Mesenchymal stem cell (in vitro differentiated cells and primary cell): ENCODE measurements around the gene PNMA8C.

Experiments
- DNase-seq: peaks from one replicate; pipeline ENCODE4 v3.0.0-alpha.2; 2013
- H2AFZ ChIP-seq: one replicate; pipeline ENCODE4 v1.6.1; 2013; ENCODE audit warnings: low read depth, mild to moderate bottlenecking, control low read depth, inconsistent platforms, low read length, moderate library complexity
- H2AK5ac ChIP-seq: 2 replicates; pipeline ENCODE4 v1.6.1; 2013; ENCODE audit warnings: low read length, moderate library complexity, mild to moderate bottlenecking, inconsistent platforms; ENCODE audit not compliant: severe bottlenecking
- H2BK120ac ChIP-seq: one replicate; pipeline ENCODE4 v1.6.1; 2013; ENCODE audit warnings: low read depth, mild to moderate bottlenecking, inconsistent platforms, low read length, moderate library complexity
- H2BK12ac ChIP-seq, 2 experiments: one replicate each; pipeline ENCODE4 v1.6.1; 2013; ENCODE audit warnings: inconsistent platforms in 2 of 2, low read length in 2 of 2, mild to moderate bottlenecking in 2 of 2, moderate library complexity in 2 of 2, control low read depth in 1 of 2
- H2BK15ac ChIP-seq: one replicate; pipeline ENCODE4 v1.6.1; 2013; ENCODE audit warnings: mild to moderate bottlenecking, low read depth, inconsistent platforms; ENCODE audit not compliant: poor library complexity, severe bottlenecking
- H2BK5ac ChIP-seq: 2 replicates; pipeline ENCODE4 v1.6.1; 2013; ENCODE audit warnings: low read depth, mild to moderate bottlenecking, low read length, control low read depth, inconsistent platforms; ENCODE audit not compliant: poor library complexity, severe bottlenecking
- H3K14ac ChIP-seq, 2 experiments: one replicate each; pipeline ENCODE4 v1.6.1; 2013; ENCODE audit warnings: inconsistent platforms in 2 of 2, low read length in 2 of 2, control low read depth in 1 of 2, mild to moderate bottlenecking in 1 of 2, moderate library complexity in 1 of 2
- H3K18ac ChIP-seq, 2 experiments: one replicate each; pipeline ENCODE4 v1.6.1; 2013; ENCODE audit warnings: inconsistent platforms in 2 of 2, low read length in 2 of 2, control low read depth in 1 of 2, low read depth in 1 of 2, mild to moderate bottlenecking in 1 of 2
- H3K23ac ChIP-seq, 2 experiments: one replicate each; pipeline ENCODE4 v1.6.1; 2013; ENCODE audit warnings: inconsistent platforms in 2 of 2, low read length in 2 of 2, mild to moderate bottlenecking in 2 of 2, moderate library complexity in 2 of 2, control low read depth in 1 of 2
- H3K27ac ChIP-seq: 2 replicates; pipeline ENCODE4 v1.5.1; 2013; ENCODE audit warnings: mild to moderate bottlenecking, moderate library complexity, low read length, control low read depth, inconsistent platforms; ENCODE audit not compliant: poor library complexity, severe bottlenecking
- H3K27me3 ChIP-seq, 2 experiments: 2 replicates each; pipeline versions ENCODE4 v1.6.1 to v1.7.0; 2013; ENCODE audit warnings: low read length in 2 of 2, mild to moderate bottlenecking in 2 of 2, moderate library complexity in 2 of 2, control low read depth in 1 of 2, inconsistent platforms in 1 of 2; ENCODE audit not compliant: control insufficient read depth in 1 of 2, insufficient read depth in 1 of 2
- H3K36me3 ChIP-seq, 2 experiments: 2 replicates each; pipeline versions ENCODE4 v1.6.1 to v1.7.0; 2013; ENCODE audit warnings: low read length in 2 of 2, control low read depth in 1 of 2, inconsistent platforms in 1 of 2, low read depth in 1 of 2, mild to moderate bottlenecking in 1 of 2; ENCODE audit not compliant: insufficient read depth in 2 of 2, control insufficient read depth in 1 of 2
- H3K4ac ChIP-seq, 2 experiments: one replicate each; pipeline ENCODE4 v1.6.1; 2013; ENCODE audit warnings: inconsistent platforms in 2 of 2, low read length in 2 of 2, mild to moderate bottlenecking in 2 of 2, moderate library complexity in 2 of 2, control low read depth in 1 of 2, low read depth in 1 of 2
- H3K4me1 ChIP-seq: 2 replicates; pipeline ENCODE4 v1.6.1; 2013; ENCODE audit warnings: low read depth, low read length, control low read depth; ENCODE audit not compliant: control insufficient read depth, insufficient read depth
- H3K4me2 ChIP-seq: 2 replicates; pipeline ENCODE4 v1.6.1; 2013; ENCODE audit warnings: low read length, mild to moderate bottlenecking, inconsistent platforms; ENCODE audit not compliant: poor library complexity, severe bottlenecking
- H3K4me3 ChIP-seq, 2 experiments: 2 replicates each; pipeline versions ENCODE4 v1.5.1 to v1.7.0; 2013; ENCODE audit warnings: low read length in 2 of 2, mild to moderate bottlenecking in 2 of 2, control low read depth in 1 of 2, low read depth in 1 of 2; ENCODE audit not compliant: insufficient read depth in 1 of 2
- H3K79me1 ChIP-seq: replicated peaks from 2 replicates; pipeline ENCODE4 v1.6.1; 2013; ENCODE audit warnings: mild to moderate bottlenecking, control low read depth, low read length, inconsistent platforms; ENCODE audit not compliant: poor library complexity, severe bottlenecking
- H3K9ac ChIP-seq: 2 replicates; pipeline ENCODE4 v1.7.0; 2013; ENCODE audit warnings: mild to moderate bottlenecking, low read length, moderate library complexity
- H3K9me3 ChIP-seq: 2 replicates; pipeline ENCODE4 v1.7.0; 2013; ENCODE audit warnings: mild to moderate bottlenecking, low read length; ENCODE audit not compliant: control insufficient read depth
- H4K8ac ChIP-seq: one replicate; pipeline ENCODE4 v1.6.1; 2013; ENCODE audit warnings: inconsistent platforms, mild to moderate bottlenecking, low read length, moderate library complexity
- H4K91ac ChIP-seq: one replicate; pipeline ENCODE4 v1.6.1; 2013; ENCODE audit warnings: mild to moderate bottlenecking, low read length, inconsistent platforms
- WGBS: methylation state at CpG from one replicate; pipeline ENCODE4 v1.1.7; 2013; ENCODE audit warnings: mixed read lengths; 5-methylcytosine and 5-hydroxymethylcytosine counted together

Gene PNMA8C

GRCh38 chr19:46391296-46392251, 37.2 kb downstream of the PNMA8C start:
- H3K4ac ChIP-seq = peak overlapping the region; percentile 29
- H3K4me2 ChIP-seq = no peak overlapping the region
- peak overlapping the region; percentile 81 to 89 for H3K18ac ChIP-seq
- H3K36me3 ChIP-seq = peaks cover 64 to 73% of the 10 kb centered on the region in 2 experiments
- H2AFZ ChIP-seq = no peak overlapping the region
- peak overlapping the region; percentile 79 to 80 for H2BK12ac ChIP-seq
- peak overlapping the region; percentile 45 for H2BK120ac ChIP-seq
- H3K9ac ChIP-seq = peak overlapping the region; percentile 72
- peak overlapping the region; percentile 90 for H4K8ac ChIP-seq
- WGBS = 90% methylated on average over 32 of the region's 33 CpGs
- H3K27ac ChIP-seq = no peak overlapping the region
- peak overlapping the region in 1 of 2 experiments; percentile 20 for H3K14ac ChIP-seq
- H2BK15ac ChIP-seq = peak overlapping the region; percentile 26
- peaks cover 10% of the 10 kb centered on the region for H3K4me1 ChIP-seq
- H2AK5ac ChIP-seq = no peak overlapping the region
- no peak overlapping the region for H3K23ac ChIP-seq
- DNase-seq = no peak
- no peak overlapping the region for H2BK5ac ChIP-seq
- H3K79me1 ChIP-seq = peaks cover 28% of the 10 kb centered on the region
- H3K27me3 ChIP-seq = no peaks in the 10 kb centered on the region
- peaks cover 7% of the 10 kb centered on the region for H3K9me3 ChIP-seq
- peak overlapping the region in 1 of 2 experiments; percentile 59 for H3K4me3 ChIP-seq
- H4K91ac ChIP-seq = peak overlapping the region; percentile 94

- Histone ChIP-seq H2BK15ac (no peak overlapping the region), H3K4ac (peak overlapping the region in 1 of 2 experiments; percentile 29), H2AFZ (no peak overlapping the region), H3K14ac (no peak overlapping the region), H2BK12ac (peak overlapping the region; percentile 28 to 79), H3K4me2 (no peak overlapping the region), H3K36me3 (peaks cover 69 to 80% of the 10 kb centered on the region in 2 experiments), H3K4me1 (peaks cover 9% of the 10 kb centered on the region), H3K23ac (no peak overlapping the region), H2BK5ac (no peak overlapping the region), H3K27me3 (no peaks in the 10 kb centered on the region), H3K4me3 (peak overlapping the region in 1 of 2 experiments; percentile 59), H3K9me3 (peaks cover 7% of the 10 kb centered on the region), H3K27ac (no peak overlapping the region), H4K8ac (peak overlapping the region; percentile 57), H3K79me1 (peaks cover 35% of the 10 kb centered on the region), H4K91ac (peak overlapping the region; percentile 94), H2BK120ac (peak overlapping the region; percentile 13), H3K9ac (peak overlapping the region; percentile 72), H2AK5ac (no peak overlapping the region), H3K18ac (peak overlapping the region in 1 of 2 experiments; percentile 58)
- no peak for DNase-seq
- WGBS = 97% methylated on average over 18 of the region's 18 CpGs
These were observed 37.9 kb downstream of the PNMA8C start for GRCh38 chr19:46390866-46391265.

- H2AK5ac ChIP-seq = no peak overlapping the region
- H3K4me3 ChIP-seq = no peak overlapping the region
- H4K91ac ChIP-seq = no peak overlapping the region
- no peak overlapping the region for H2BK120ac ChIP-seq
- H3K4me1 ChIP-seq = peaks cover 9% of the 10 kb centered on the region
- H2BK15ac ChIP-seq = no peak overlapping the region
- H3K36me3 ChIP-seq = peaks cover 71 to 86% of the 10 kb centered on the region in 2 experiments
- H3K9me3 ChIP-seq = peaks cover 7% of the 10 kb centered on the region
- 98% methylated on average over 9 of the region's 16 CpGs for WGBS
- DNase-seq = no peak
- peaks cover 38% of the 10 kb centered on the region for H3K79me1 ChIP-seq
- no peak overlapping the region for H2AFZ ChIP-seq
- H3K23ac ChIP-seq = no peak overlapping the region
- H3K27me3 ChIP-seq = no peaks in the 10 kb centered on the region
- peak overlapping the region; percentile 72 for H3K9ac ChIP-seq
- no peak overlapping the region for H3K27ac ChIP-seq
- no peak overlapping the region for H4K8ac ChIP-seq
- H3K18ac ChIP-seq = no peak overlapping the region
- no peak overlapping the region for H2BK5ac ChIP-seq
- H3K4me2 ChIP-seq = no peak overlapping the region
- H2BK12ac ChIP-seq = peak overlapping the region in 1 of 2 experiments; percentile 25
- no peak overlapping the region for H3K14ac ChIP-seq
- no peak overlapping the region for H3K4ac ChIP-seq
These were observed 38.4 kb downstream of the PNMA8C start for GRCh38 chr19:46390121-46390858.
